ENCODE measurements around the gene TRABD2B.

The TRABD2B gene

DNA sequence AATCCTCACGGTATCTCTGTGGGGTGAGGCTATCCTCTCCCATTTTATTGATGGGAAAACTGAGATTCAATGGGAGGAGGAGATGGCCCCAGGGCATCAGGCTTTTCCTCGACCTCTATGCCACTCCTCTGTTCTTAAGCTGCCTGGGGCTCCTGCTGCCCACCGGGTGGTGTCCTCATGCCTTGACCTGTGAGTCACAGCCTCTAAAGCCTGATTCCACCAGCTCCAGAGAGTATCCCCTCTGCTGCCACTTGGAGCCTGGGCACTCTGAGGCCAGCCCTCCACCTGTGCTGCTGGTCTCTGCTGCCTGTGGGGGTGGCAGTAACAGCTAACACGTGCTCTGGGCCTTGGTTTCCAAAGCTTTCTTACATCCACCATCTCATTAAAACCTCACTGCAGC is 241.2 kb downstream of the TRABD2B start:
- no peak for DNase-seq (ENCODE audit: low spot score)

DNA sequence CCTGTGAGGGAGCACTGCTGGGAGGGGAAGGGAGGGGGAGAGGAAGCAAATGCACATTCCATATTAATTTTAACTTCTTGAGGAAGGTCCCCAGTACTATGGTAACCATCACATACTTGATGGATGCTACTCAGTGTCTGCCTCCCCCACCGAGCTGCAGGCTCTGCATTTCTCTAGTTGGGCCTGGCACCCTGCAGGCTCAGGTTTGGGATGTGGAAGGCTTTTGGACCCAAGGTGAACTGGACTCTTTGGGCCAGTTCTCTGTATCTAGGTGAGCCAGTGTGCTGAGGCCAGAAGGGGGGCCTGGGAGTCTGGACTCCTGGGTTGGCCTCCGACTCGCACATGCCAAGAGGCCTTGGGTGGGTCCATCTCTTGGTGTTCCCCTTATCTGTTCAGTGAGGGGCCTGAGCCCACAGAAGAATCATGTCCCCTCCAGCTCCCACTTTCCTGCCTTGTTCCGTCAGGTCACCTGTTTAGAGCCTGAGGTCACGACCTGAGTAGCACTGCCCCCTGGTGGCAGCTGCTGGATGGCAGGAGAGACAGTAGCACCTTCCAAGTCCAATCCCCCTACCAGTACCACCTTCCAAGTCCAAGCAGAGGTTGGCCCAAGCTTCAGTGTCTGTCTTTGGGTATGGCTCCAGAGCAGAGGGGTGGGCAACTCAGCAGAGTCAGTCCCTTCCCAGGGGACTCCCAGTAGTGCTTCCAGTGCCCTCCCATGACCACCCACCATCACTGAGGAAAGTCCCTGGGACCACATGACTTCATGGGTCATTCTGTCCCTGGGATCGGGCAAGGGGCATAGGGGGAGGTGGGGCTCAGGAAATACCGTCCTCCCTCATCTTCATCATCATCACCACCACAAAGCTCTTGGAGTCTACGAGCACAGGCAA is 241.8 kb downstream of the TRABD2B start:
- peak; percentile 27 for DNase-seq (ENCODE audit: low spot score)

DNA sequence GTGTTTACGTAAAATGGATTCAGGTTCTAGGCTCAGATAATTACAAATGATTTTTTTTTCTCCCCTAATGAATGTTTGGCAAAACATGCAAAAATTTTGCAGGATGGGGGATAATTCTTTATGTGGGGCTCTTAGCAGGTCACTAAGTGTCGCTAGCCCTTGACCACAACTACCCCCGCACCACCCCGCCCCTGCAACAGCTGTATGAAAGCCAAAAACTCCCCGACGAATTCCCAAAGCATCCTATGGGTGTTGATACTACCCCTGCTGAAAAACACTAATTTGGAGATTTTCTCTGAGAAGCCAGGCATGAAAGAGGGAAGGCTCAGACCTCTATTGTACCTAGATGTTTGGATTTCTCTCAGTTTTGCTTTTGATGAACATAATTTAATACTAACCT is 243.0 kb downstream of the TRABD2B start:
- no peak for DNase-seq (ENCODE audit: low spot score)

DNA sequence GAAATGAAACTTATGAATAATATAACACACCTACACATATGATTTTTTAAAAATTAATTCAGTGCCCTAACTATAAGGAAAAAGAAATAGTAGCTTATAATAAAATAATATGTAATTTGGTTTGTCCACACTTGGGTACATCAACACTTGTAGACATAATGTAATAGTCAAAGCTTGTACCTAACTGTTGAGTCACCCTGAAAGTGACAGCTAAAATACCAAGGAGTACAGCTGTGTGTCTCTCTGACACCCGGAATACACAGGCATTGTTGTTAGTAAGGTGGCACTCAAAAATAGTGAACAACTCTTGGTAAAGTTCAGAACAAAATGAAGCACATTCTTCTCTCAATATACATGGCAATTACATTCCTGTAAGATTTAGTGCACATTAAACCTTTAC is 243.4 kb downstream of the TRABD2B start:
- no peak for DNase-seq (ENCODE audit: low spot score)

DNA sequence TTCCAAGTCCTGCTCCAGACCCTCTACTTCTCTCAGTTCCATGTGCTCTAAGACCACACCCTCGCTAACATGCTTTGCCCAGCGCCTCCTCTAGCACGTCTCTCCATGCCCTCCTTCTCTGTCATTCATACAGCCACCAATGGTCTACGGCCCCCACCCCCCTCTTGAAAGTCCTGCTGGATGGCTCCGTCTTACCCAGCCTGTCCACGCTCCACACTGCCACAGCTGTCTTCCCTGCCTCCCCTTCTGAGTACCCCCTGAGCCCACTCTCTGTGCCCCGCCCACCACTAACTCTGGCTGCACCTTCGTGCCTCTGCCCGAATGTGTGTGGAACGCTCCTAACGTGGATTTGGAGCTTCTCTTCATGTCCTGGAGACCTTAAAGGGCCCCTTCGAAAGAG is 244.6 kb downstream of the TRABD2B start:
- no peak for DNase-seq (ENCODE audit: low spot score)

DNA sequence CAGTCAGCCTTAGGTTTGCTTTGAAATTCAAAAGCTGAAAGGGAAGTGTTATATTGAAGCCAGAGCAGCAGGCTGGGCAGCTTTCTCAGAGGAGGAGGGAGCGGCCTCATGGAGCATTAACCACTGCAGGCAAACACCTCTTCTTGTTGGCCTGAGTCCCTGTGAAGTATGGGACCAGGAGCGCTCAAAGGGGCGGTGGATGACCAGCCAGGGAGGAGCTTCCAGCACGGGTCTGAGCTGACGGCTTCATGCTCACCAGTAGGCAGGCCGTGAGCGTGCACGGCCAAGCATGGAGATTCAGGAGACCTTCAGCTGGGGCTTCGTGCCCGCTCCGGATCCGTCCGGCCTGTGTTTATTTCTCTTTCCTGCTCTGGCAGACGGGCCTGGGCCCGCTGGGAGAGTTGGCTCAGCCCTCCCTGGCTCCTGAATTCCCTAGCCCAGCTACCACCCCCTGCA is 245.2 kb downstream of the TRABD2B start:
- DNase-seq (ENCODE audit: low spot score), result no peak

DNA sequence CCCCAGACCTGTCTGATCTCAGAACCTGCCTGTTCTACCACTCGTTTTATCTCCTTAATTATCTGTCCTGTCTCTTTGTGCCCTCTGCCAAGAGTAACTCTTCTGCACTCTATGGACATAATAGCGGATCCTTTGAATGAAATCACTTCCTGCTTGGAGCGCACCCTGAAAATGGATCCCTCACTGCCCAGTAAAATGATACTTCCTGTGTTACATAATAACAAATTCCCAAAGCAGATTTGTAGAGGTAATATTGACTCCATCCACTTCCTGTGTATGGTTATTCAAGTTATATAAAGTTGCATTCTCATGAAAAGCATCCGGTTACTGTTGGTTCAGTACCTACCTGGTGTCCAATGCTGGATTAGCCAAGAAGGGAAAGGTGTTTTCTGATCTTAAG is 246.0 kb downstream of the TRABD2B start:
- no peak for DNase-seq (ENCODE audit: low spot score)

DNA sequence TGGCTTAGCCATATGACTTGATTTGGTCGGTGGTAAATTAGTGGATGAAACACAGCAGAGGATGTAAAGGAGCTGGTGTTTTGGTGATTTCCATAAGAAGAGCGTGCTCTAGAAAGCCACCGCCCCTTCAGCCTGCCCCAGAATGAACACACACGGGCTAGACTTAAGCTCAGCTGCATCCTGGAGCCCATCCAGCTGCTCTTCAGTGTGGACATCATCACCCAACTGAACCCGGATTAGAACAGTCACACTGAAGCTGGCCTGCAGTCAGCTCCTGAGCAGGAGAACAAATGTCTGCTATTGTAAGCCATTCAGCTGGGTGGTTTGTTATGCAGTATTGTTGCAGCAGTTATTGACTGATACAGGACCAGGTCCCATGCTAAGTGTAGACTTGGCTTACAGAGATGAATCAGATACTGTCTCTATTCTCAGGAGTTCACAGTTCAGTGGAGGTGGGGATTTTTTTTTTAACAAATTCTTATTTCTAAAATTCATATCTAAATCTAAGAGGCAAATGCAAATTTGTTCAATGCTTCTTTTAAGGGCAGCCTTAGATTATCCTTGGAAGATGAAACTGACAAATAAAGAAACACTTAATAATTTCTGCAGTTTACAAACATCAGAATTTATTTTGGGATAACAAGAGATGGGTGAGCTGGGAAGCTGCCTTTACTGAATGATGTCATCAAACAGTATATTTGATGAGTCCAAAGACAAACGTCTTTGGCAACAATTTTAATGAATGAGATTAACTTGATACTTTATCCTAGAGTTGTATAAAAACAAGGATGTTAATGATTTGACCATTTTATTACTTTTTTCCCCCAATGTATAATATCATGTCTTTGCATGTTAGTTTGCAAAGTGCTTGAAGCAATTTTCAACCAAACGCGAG is 251.2 kb downstream of the TRABD2B start:
- DNase-seq (ENCODE audit: low spot score), result no peak

DNA sequence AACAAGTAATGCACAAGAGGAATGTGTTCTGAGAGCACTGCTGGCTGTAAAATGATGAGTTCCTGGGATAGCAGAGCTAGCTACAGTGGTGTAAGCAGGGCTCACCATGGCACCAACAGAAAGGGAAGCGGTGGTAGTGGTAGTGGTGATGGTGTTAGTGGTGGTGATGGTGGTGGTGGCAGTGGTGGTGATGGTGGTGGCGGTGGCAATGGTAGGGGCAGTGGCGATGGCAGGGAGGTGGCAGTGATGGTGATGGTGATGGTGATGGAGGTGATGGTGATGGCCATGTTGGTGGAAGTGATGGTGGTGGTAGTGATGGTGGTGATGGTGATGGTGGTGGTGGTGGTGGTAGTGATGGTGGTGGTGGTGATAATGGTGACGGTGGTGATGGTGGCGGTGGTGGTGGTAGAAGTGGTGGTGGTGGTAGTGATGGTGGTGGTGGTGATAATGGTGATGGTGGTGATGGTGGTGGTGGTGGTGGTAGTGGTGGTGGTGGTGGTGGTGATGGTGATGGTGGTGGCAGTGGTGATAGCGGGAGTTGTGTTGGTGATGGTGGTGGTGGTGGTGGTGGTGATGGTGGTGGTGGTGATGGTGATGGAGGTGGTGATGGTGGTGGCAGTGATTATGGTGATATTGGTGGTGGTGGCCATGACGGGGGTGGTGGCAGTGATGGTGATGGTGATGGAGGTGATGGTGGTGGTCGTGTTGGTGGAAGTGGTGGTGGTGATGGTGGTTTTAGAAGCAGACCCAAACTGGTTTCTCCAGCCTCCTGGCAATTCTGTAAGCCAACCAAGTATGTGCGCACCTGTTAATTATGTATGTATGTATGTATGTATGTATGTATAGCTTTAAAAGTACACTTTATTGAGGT is 254.1 kb downstream of the TRABD2B start:
- DNase-seq (ENCODE audit: low spot score), result no peak

DNA sequence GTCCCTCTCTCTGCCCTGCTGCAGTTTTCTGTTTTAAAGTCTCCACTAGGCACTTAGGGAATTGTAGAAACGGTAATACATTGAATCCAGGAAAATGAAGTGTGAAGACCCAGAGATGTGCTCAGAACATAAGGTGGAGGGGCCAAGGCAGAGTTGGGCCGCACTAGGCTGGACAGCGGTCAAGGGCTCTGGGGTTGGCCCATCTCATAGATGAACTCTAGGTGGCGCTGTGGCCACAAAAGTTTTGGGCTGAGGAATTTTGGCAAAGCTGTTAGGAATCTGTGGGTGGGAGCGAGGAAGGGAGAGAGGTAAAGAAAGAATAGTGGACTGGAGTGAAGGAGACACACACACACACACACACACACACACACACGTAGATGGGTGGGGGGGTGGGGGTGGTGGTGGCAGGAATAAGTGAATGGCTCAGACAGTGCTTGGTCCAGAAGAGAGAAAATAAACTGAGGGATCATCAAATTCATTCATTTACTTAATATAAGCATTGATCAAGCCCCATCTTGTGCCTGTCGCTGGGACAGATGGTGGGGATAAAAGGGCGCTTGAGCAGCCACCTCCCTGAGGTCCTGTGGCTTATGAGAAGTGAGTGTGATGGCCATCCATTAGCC is 258.5 kb downstream of the TRABD2B start:
- no peak for DNase-seq (ENCODE audit: low spot score)

DNA sequence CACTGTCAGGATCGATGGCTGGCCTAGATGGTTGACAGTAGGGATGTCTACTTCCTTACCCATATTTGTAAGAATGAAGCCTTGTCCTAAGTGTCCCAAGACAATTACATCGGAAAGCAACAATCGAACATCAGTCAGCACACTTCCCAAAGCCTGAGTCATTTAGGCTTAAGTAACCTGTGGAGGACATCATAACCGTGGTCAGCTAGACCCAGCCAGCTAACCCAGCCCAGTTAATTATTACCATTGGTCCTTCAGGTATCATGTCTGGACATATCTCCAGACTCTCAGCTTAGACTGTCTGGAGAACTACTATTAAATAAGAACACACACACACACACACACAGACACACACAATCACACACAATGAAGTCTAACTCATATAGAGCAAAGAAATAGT is 264.7 kb downstream of the TRABD2B start:
- no peak for DNase-seq (ENCODE audit: low spot score)

DNA sequence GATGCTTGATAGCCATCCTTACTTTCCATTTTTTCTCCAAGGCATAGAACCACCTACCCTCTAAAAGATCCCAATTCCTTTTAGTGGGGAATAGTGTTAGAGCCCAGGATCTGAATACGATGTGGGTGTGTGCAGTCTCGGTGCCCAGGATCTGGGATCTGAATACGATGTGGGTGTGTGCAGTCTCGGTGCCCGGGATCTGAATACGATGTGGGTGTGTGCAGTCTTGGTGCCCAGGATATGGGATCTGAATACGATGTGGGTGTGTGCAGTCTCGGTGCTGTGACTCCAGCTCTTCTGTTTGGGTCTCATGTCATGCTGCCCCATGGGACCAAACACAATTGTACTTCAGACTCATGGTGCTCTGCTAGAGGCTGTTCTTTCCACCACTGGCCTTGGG is 265.5 kb downstream of the TRABD2B start:
- no peak for DNase-seq (ENCODE audit: low spot score)

DNA sequence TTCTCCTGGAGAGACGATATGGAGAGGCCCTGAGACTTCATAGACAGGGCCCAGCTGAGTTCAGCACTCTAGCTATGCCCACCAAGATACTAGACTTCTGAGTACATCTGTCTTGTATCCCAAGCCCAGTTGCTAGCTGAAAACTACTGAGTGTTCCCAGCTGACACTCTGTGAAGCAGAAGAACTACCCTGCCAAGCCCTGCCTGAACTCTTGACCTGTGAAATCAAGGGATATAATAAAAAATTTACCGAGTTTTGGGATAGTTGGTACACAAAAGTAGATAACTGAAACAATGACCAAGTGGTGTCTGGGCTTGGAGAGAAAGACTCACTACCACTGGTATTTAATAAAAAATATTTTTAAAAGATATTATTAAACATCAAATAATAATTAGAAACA is 267.5 kb downstream of the TRABD2B start:
- DNase-seq (ENCODE audit: low spot score), result no peak

DNA sequence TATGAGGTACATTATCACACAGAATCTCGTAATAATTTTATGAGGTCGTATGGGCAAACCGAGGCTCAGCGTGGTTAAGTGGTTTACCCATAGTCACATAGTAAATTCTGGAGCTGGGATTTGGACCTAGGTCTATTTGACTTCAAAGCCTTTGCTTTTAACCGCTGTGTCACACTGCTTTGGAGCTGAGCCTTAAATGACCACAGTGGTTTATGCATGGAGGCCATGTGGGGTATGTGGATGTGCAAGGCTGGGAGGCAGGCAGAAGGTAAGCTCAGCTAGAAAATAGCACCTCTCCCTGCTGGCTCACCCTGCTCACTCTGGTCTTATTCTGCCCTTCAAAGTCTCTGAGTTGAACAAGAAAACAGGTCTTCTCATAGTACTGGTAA is 269.5 kb downstream of the TRABD2B start:
- no peak for DNase-seq (ENCODE audit: low spot score)

DNA sequence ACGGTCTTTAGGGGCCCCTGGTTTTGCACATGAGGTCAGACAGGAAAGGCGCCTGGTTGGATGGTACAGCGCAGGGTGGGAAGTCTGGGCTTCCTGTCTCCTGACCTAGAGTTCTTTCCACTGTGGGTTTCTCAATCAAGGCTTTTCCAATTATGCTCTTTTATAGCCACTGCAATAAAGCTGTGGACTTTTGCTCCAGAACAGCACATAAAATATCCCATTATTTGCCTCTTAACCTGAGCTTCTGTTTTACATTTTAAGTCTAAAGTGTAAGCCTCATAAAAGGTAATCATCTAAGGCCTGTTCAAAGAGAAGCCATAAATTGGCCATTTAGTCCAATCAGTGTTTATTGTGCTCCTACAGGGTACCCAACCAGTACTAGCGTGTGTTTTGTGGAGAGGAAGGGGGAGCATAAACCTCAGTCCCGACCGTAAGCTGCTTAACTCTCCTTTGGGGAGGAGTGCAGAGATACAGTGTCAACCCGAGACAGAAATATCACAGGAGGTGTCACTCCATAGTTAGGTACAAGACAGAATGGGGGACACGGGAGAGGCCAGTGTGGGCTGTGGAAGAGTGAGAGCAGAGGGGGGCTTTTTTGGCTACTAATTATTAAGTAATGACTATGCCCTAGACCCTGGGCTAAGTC is 270.0 kb downstream of the TRABD2B start:
- no peak for DNase-seq (ENCODE audit: low spot score)

DNA sequence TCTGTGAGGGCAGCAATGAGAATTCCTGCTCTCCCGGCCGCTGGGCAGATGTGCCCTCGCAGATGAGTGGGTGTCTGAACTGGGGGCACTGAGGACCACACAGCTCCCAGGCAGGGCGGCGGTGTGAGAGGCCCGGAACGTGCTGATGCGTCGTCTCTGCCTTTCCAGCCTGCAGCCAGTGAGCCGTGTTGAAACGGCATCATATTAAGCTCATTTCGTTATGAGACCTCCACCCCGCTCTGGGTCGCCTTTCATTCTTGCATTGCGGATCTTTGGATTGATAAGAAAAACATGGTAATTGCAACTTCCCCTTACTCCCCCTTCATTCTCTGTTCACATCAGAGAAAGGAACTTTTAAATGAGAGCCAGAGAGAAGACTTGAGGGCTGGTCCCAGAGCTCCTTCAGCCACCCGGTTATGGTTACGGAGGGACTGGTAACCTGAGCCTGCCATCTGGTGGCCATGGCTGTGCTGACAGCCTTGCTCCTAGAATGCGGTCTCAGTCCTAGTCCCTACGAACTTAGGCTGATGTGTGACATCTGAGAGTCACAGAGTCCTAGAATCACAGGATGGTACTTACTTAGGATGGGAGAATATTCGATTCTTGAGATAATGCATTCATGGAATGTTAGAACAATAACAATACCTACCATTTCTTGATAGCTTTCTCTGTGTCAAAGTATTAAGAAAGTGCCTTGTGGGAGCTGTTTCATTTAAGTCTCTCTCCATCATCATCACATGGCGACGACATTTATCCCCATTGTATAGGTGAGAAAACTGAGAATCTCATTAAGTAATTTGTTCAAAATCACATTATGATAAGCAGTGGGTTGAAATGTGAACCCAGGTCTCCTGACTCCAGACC is 271.0 kb downstream of the TRABD2B start:
- peak; percentile 55 for DNase-seq (ENCODE audit: low spot score)

DNA sequence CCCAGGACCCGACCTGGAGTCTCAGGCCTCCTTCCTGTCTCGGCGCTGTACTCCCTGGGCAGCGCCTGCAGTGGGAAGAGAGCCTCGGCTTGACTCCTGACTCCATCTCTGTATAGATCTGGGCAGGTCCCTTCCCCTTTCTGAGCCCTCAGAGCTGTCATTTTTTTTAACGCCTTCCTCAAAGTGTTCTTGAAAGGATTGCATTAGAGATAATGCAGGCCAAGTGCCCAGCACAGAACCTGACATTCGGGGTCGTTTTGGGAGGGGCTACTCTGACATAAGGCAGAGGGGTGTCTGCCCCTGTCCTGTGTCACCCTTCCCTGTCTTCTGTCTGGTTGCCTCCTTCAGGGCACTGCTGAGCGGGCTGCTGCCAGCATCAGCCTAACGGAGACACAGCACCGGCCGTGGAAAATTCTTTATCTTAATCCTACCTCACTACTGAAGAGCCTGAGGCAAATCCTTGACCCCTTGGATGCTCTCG is 271.6 kb downstream of the TRABD2B start:
- no peak for DNase-seq (ENCODE audit: low spot score)

DNA sequence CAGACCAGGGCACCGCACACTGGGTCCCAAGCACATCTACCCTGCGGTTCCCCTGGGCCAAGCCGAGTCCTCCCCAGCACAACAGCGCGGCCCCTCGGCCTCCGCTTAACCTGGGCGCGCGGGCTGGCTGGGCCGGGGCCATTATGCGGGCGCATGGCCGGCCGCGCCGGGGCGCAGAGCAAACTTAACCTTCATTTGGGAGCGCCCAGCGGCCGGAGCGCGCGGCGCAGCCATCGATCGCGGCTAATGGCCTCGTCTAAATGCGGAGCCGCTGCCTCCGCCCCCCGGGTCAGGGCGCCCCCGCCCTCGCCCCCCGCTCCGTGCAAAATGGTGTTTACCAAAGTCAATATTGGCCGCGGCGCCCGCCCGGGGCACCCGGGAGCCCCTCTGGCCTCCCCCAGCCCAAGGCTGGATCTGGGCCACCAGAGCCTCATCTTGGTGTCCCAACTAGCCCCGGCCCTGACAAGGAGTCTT is 272.1 kb downstream of the TRABD2B start:
- DNase-seq (ENCODE audit: low spot score), result no peak

DNA sequence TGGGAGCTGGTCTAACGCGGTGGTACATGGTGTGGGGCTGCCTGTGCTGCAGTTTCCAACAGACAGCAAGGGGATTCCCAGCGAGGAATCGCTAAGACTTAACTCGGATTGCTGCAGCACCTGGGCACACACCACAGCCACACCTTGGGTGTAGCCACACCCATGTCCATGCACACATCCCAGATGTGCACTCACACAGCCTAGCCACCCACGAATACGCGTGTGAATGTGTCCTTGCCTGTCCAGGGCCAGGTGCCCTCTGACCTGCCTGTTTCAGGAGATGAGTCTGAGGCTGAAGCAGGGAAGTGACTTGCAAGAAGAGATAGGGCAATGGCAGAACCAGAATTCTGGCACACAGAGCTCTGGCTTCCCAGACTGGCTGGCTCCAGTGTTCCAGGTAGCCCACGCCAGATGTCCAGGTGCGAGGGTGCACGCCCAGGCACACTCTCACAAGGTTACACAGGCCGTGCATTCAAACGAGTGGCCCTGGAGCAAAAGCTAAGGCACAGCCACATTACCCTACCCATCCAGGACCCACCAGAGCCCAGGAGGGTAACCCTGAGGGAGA is 272.7 kb downstream of the TRABD2B start:
- no peak for DNase-seq (ENCODE audit: low spot score)
